Suppressor macrophage treated with lipopolysaccharide for 1 hour (primary cell): ENCODE data around the gene MTFP1.
"Not testable (repeated sequence)": the region's sequence is repeated elsewhere in the genome, so short reads cannot be mapped to it uniquely, and the experiment has no call there.

Experiments
- DNase-seq, 3 donors: peaks; one replicate each; pipeline ENCODE4 v3.0.0-alpha.2; 2020 to 2022

MTFP1 gene, protein sequence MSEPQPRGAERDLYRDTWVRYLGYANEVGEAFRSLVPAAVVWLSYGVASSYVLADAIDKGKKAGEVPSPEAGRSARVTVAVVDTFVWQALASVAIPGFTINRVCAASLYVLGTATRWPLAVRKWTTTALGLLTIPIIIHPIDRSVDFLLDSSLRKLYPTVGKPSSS

DNA sequence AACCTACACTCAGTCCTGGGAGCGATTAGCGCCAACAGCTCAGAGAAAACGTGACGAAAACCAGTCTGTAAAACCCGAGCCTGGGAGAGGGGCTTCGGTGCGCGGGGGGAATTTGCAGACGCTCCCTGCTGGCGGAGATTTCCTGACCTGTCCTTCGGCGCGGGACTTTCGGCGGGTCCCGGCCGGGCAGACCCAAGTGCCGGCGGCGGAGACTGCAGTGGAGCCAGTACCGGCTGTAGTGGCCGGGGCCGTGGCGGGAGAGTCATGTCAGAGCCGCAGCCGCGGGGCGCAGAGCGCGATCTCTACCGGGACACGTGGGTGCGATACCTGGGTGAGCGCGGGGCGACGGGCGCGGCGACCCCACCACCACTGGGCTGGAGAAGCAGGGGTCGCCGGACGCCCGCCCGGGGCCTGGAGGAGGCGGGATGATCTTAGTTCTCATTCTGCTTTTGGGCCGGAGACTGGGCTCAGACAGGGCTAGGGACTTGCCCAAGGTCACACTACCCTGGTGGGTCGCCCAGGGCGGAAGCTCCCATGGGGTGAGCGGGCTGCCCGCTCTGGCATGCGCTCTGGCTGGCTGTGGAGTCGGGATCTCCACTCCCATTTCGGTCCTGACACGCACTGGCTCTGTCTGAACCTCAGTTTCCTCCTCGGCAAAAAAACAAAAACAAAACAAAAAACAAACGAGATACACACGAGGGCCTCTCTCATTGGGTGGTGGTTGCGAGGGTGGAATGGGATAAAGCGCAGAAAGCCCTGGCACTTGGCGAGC is at the start of gene MTFP1:
Gene MTFP1 (plus strand): TSS at position 153 of the 772 bp plus-strand sequence. CDS start 112 bp downstream, at position 265.
- peak; percentile 71 to 85 (median 71) for DNase-seq

DNA sequence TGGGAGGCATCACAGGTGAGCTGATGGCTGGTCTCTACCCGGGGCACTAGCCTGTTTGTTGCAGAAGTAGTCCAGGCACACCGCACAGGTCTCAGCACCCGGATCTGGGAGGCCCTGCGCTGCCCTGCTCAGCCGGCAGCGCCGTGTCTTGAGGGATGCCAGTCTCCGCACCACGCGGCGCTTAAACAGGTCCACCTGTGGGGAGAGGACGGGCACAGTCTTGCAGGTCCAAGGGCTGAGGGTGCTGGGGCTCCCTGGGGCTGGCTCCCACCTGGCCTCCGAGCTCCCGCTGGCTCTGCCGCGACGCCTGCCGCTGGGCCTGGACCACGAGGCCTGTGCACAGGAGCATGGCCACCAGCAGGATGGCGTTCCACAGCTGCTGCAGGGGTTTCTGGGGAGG is 45.6 kb upstream of the MTFP1 start:
- DNase-seq, result no peak

DNA sequence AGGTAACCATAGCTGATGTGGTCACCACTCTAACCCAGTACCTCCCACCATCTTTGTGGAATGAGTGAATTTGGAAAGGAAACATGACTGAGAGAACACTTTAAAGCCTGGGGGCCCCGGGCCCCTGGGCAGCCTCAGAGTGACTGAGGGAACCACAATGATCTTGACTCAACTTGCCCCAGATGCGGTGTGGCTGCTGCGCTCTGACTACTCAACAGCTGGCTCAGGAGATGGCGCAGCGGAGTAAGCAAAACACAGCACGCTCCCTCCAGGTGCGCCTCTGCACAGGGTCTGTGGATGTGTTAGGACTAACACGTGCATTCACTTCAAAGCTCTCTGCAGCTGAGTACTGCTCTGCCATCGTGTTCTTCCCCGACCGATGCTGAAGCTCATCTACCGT is 44.3 kb upstream of the MTFP1 start:
- no peak for DNase-seq

DNA sequence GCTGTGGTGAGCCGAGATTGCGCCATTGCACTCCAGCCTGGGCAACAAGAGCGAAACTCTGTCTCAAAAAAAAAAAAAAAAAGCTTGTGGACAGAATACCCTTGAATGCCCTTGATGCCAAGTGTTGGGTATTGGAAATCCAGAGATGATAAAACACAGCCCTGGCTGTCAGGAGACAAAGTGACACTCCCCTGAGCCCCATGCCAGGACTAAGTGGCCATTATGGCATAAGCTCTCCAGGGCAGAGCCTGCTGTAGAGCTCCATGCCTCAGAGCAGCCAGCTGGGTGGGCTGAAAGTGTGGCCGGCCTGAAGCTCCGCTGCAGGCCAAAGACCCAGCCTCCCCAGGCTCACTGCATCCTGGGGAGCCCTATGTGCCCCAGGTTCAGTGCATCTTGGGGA is 43.2 kb upstream of the MTFP1 start:
- DNase-seq, result no peak

DNA sequence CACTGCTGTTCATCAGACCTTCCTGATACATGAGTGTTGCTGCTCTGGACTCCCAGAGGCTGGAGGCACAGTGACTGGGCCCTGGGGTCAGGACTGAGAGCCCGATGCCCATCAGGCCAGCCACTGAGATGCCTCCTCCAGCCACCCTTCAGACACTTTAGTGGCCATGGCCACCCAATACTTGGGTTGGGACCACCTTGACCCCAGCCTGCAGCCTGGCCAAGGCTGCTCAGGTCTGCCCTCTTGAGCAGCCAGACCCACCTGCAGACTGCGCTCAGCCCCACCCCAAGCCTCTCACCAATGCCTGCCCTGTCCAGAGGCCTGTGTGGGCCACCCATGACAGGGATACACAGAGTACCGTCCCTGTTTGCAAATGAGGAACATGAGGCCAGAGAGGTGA is 42.5 kb upstream of the MTFP1 start:
- DNase-seq, result no peak

DNA sequence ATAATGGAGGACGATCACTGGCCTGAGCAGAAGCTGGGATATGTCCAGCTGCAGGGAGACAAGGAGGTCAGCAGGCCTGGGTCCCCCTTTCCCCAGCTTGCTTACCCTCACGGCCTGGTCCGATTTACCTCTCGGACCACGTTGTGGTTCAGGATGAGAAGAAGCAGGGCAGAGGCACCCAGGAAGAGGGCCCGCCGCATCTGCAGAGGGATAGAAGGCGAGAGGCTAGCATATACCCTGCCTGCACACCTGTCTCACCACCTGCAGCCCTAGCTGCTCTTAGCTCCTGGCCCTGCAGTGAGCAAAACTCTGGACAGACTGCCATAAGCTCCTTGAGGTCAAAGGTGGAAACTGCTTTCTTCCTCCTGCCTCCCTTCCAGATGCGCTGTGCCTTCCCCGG is 39.6 kb upstream of the MTFP1 start:
- no peak for DNase-seq

DNA sequence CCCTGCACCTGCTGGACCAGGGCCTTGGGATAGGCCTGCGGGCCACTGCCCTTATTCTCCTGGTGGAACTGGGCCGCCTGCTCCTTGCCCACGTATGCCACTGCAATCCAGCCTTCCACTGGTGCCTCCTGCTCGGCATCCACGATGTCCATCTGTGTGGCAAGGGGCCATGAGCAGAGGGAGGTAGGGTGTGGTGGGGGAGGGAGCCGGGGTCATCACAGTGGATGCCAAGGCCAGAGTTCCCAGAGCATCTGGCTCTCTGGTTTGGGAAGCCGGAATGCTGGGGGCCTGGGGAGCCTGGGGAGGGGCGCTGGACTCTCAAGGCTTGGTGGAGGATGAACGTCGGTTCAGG is 39.0 kb upstream of the MTFP1 start:
- DNase-seq, result no peak

DNA sequence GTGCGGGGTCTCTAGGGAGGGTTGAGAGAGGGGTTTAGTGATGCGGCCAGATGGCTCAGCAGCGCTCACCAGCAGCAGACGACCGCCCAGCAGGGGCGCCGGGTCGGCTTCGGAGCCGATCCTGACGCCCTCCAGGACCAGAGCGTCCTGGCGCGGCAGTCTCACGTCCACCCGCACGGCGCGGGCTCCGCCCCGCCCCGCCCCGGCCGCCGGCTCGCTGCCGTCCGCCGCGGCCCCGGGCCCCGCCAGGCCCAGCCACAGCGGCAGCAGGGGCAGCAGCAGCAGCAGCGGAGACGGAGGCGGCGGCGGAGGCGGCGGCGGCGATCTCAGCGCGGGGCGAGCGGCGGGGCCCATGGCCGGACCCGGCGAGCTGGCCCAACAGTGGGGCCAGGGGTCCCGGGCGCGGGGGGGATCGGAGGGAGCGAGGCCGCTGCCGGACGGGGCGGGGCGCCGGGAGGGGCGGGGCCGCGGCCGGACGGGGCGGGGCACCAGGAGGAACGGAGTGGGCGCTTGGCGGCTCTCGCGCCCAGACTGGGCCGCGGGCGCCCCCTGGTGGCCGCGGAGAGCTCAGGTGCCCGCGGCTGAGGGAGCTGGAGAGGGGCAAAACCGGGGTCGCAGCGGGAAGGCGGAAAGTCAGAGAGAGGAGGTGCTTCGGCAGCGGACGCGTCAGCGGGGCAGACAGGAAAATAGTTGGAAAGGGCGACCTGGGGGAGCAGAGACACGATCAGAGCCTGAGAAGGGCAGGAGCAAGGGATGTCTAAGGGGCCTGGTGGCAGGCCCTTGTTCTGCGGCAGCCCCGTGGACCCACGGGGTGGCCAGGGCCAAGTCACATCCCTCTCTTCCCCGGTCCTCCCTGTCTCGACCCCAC is 38.4 kb upstream of the MTFP1 start, which contains the start of gene RNF215:
Gene RNF215 (minus strand): TSS at position 452 of the 868 bp plus-strand sequence. CDS start 98 bp downstream, at position 354.
- DNase-seq, result peak; percentile 85 to 97 (median 94)

DNA sequence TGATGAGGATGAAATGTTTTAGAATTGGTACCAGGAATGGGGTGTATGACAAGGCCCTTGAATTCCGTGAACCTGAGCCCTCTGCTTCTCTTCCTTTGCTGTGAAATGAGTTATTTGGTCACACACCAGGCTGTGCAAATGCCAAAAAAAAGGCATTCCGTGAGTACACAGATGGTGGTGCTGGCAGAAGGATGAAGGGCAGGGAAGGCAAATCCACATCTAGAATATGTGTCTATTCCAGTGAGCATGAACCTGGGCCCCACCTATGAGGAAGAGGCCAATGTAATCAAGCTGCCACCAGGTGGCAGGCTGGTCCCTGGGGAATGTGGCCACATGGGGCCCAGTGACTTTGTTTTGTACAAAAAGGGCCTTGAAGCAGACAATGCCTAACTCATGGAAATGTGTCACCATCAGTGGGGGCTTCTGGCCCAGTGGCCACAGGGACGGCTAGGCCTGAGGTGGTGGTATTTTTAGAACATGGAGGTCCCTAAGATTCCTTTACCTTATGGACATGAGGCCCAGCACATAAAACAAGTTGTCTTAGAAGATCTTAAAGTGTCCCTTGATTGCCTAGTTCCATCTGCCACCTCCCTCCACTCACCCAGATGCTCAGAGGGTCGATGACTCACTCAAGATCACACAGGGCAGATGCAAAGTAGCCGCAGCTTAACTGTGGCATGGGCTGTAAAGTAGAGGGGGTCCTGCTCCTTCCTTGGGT is 34.4 kb upstream of the MTFP1 start:
- peak; percentile 86 to 91 (median 88) for DNase-seq

DNA sequence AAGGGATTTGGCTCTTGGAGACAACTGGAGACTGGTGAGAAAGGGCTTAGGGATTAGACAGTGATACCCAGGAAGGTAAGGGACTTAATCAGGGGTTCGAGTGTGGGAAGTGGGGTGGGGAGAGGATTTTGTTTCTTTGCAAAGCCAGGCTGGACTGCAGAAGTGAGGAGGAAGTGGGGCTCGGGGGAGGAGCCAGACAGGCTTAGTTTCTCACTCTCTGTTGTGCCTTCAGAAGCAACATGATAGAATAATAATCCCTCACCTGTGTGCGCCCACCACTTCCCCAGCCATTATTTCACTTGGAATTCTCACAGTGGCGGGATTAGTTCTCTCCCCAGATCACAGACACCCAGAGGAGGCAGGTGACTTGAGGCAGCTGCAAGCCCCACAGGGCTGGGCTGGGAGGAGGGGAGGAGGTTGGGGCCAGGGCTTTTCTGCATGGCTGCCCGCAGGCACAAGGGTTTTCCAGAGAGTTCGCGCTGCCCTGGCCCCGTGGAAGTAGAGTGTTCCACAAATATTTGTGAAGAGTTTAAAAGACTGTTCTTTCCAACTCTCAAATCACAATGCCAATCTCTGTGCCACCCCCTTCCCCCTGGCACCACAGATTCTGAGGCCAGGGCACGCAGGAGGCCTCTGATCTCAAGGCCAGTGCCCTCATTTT is 32.8 kb upstream of the MTFP1 start:
- DNase-seq, result peak in 1 of 3 donors; percentile 26

DNA sequence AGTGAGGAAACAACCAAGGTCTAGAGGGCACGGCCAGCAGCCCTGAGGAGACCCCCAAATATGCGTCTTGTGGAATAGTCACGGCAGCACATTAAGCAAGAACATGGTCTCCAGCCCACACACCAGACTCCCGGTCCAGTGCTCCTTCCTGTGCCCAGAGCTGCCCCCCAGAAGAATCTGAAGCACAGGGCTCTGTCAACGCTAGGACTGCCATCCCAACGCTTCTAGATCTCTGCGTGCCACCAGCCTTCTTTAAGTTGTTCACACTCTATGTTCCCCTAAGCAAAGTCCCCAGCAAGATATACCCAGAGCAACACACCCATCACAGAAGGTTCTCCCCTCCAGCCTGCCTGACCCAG is 32.3 kb upstream of the MTFP1 start:
- DNase-seq, result no peak

DNA sequence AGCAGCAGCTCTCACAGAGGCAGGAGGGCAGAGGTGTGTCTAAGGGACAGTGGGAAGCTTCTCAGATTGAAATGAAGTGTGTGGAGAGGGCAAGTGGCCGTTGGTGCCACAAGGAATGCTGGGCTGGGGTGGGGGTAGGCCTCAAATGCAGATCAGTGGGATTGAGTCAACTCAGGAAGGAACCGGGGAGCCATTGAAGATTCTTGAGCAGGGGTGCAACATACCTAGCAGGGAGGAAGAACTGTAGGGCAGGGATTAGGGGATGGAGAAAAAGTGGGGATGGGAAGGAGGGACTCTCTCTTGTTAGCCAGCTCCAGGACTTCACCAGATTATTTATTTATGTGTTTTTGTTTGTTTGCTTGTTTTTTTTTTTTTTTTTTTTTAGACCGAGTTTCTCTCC is 31.7 kb upstream of the MTFP1 start:
- DNase-seq, result no peak

DNA sequence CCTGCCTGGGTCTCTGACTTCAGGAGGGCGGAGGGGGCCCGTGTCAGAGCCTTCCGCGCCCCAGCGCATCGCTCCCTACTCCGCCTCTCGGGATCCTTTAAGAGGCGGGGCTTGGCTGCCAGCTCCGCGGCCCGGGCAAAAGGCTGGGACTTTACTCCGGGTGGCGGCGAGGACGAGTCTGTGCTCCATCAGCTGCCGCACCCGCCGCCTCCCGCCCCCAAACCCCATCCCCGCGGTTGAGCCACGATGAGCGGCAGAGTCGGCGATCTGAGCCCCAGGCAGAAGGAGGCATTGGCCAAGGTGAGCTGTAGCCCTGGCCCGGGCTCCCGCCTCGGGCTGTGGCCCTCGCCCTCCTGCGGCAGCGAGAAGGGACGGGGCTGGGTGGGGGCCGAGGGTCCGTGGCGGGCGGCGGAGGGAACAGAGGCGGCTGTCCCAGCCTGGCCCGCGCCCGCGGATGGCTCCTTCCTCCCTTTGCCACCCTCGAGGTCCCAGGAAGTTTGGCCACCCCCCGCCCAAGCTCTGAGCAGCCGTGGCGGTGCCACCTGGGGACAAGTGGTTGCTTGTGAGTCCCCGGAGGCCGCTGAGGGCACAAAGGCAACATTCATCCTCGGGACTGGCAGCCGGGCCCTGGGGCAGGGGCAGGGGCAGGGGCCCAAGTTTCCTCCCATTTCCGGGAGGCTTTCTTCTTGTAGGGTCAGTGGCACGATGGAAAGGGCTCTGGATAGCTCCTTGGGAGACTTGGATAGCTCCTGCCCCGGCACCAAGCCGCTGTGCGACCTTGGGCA is 28.5 kb upstream of the MTFP1 start, which contains the start of gene SEC14L2:
Gene SEC14L2 (plus strand): TSS at position 148 of the 785 bp plus-strand sequence. CDS start 99 bp downstream, at position 247.
- peak; percentile 56 to 75 (median 59) for DNase-seq

DNA sequence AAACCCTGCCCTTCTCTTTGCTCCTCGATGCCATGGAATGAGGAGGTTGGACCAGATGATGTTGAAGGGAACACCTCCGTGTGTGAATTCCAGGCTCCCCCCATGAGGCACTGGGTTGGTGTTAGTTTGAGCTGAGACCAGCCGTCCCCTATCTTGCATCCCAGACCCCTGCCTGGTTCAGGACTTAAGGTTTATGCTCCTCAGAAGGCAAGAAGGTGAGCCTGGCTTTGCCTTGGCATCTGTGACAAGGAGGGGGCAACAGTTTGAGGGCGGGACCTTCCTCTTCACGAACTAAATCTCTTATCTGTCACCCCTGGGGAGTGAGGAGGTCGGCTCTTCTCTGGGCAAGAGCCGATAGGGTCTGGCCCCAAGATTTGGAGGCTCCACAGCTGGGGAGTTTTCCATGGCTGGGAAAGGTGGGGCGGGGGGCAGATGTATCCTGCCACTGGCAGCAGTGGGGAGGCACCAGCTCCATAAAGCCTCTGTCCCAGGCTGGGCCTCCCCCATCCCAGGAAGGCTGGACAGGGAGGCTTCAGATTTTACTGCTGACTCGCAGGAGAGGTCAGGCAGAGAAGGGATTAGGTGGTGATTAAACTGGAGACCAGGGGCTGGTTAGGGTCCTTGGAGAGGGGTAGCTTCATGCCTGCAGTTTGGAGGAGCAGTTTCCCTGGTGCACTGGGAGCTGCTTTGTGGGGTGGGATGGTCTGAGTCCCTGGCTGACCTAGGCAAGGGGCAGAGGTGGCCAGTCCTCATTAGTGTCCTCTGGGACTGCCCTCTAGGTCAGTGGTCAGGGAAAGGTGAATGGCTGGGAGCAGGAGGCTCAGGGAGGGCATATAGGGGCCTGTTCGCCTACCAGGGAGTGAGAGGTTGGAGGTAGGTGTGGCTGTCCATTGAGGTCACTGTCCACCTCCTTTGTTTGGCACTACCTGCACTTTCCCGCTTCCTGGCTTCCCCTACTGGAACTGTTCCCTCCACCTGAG is 27.6 kb upstream of the MTFP1 start:
- no peak for DNase-seq

DNA sequence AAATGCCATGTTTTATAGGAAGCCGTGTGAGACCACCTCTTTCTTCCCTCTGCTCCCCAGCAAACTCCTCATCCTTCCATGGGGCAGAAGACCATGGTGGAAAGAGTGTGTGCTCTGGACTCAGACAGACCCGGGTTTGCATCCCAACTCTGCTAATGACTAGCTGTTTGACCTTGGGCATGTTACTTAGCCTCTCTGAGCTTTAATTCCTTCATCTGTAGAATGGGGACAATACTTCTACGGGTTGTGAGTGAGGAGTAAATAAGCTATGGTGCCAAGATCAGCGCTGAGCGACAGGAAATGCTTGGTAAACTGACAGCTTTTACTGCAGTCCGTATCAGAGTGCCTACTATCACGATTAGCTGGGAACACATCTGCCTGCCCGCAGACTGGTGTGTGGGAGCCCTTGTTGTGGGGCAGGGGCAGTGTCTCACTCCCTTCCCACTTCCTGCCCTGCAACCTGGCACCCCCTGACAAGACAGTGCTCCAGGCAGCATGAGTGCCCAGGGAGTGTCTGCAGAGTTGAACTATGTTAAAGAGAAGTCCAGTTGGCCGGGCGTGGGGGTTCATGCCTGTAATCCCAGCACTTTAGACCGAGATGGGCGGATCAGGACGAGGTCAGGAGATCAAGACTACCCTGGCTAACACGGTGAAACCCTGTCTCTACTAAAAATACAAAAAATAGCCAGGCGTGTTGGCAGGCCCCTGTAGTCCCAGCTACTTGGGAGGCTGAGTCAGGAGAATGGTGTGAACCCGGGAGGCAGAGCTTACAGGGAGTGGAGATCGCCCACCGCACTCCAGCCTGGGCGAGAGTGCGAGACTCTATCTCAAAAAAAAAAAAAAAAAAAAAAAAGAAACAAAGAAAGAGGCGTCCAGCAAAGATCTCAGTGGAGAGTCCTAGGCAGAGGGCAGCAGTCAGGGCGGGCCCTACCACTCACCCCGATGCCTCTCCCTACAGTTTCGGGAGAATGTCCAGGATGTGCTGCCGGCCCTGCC is 26.6 kb upstream of the MTFP1 start:
- DNase-seq, result no peak

DNA sequence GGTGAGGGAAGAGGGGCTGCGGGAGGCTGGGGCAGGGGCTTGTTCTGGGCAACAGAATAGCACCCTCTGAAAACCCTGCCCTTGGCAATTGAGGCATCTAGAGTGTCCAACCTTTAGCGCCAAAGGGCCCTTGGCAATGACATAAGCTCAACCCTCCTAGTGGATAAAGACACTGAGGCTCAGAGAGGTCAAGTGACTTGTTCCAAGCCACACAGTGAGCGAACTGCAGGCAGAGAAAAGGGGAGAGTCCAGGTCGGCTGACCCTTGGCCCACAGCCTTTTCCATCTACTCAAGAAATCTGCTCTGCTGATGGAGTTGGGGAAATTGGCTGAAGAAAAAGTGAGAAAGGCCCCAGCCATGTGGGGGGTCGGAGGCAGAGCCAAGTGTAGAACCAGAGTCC is 25.9 kb upstream of the MTFP1 start:
- DNase-seq, result no peak

DNA sequence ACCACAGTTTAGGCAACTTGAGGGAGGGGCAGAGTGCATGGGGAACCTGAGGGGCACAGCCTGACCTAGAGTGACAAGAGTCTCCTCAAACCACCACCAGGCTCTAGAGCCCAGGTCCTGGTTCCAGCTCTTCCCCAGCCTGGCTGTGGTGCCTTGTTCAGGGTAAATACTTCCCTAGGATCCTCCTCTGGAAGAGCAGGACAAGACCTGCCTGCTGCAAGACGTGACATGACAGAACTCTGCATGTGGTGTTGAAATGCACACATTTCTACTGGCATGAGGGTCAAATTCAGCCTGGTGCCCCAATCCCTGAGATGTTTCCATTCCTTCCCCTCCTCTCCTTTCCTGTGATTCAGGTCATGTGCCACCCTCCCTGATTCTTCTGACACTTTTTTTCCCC is 25.4 kb upstream of the MTFP1 start:
- no peak for DNase-seq

DNA sequence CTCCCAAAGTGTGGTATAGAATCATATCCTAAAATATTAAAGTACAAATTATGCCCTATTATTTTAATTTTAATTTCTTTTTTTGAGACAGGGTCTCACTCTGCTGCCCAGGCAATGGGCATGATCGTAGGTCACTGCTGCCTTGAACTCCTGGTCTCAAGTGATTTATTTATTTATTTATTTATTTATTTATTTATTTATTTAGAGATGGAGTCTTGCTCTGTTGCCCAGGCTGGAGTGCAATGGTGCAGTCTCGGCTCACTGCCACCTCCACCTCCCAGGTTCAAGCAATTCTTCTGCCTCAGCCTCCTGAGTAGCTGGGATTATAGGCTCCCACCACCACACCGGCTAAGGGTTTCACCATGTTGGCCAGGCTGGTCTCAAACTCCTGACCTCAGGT is 24.5 kb upstream of the MTFP1 start:
- not testable (repeated sequence) for DNase-seq
